Measurements from ENCODE around the gene LEFTY2.
A peak's percentile ranks its signal among the peaks of the same experiment; 100 is the strongest.
"Not testable (repeated sequence)": the region's sequence is repeated elsewhere in the genome, so short reads cannot be mapped to it uniquely, and the experiment has no call there.

LEFTY2 gene, protein sequence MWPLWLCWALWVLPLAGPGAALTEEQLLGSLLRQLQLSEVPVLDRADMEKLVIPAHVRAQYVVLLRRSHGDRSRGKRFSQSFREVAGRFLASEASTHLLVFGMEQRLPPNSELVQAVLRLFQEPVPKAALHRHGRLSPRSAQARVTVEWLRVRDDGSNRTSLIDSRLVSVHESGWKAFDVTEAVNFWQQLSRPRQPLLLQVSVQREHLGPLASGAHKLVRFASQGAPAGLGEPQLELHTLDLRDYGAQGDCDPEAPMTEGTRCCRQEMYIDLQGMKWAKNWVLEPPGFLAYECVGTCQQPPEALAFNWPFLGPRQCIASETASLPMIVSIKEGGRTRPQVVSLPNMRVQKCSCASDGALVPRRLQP

DNA sequence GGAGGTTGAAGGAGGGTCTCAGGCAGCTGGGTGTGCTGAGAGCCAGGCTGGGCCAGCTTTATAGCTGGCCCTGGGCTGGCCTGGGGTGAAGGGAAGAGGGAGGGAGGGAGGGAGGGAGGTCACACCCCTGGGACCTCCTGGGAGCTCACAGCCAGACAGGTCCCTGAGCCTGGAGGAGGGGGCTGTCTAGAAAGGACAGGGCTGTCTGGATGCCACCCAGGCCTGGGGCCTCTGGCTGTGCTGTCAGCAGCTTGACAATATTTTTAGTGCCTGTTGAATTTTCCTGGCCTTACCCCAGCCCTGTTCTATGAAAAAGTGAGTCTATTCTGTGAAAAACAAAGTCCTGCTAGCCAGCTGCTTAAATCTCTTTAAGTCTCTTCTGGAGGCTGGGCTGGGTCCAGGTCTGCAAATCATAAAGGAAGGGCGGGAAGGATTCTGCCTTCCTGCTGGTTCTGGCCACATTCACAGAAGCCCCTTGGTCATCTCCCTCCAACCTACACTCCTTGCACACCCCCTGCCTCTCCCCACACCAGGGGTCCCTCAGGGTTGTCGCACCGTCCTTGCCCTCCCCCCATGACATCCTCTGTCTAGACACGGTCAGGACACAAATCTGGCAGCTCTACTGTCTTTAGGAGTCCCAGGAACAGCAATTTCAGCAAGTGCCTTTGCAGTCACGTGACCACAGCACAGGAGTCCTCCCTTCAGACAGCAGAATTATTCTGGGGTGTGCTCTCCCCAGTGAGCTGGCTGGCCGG is at the start of gene LEFTY2:
LEFTY2 (minus strand) TSS at position 34 of the 755 bp plus-strand sequence. CDS start 80 bp downstream, outside the sequence.
- DNase-seq, result no peak

DNA sequence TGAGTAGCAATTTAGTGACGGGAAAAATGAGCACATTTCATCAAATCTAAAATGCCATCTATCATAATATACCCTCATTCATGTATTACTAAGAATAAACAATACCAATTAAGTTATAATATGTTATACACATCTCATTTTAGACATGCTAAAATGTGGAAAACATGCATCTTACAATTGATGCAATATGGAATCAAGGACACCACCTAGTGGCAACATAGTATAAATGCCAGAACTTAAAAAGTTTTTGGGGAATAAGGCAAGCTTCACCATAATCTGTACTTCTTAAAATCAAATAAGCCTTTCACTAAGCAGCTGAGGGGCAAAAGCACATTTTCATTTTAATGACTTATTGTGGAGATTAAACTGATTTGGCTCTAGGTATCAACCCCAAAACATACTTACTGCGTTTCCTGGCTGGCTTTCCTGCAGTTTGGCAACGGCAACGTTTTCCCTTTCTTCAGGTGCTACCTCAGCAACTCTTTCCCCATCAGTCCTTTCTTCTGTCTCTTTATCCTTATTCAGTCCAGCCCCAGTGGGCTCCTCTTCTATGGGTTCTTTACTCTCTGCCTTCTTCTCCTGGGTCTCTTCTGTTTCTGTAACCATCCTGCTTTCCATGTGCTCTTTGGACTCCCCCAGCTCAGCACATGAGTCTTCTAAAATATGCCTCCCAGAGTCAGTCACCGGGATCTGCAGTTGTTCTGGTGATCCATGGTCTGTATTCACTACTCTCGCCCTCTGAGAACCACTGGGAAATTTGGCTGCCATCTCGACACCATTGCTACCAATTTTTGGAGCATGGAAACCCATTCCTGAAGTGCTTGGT is 46.7 kb upstream of the LEFTY2 start:
- DNase-seq, result peak; percentile 44

DNA sequence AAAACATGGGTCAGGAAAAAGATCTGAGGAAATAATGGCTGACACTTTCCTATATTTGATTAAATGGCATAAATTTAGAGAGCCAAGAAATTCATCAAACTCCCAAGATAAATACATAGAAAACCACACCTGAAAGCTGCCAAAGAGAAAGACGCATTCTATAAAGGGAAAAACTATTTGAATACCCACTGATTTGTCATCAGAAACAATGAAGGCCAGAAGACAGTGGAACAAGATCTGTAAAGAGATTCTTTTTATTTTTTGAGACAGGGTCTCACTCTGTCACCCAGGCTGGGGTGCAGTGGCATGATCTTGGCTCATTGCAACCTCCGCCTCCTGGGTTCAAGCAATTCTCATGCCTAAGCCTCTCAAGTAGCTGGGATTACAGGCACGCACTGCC is 40.7 kb upstream of the LEFTY2 start:
- DNase-seq, result no peak

DNA sequence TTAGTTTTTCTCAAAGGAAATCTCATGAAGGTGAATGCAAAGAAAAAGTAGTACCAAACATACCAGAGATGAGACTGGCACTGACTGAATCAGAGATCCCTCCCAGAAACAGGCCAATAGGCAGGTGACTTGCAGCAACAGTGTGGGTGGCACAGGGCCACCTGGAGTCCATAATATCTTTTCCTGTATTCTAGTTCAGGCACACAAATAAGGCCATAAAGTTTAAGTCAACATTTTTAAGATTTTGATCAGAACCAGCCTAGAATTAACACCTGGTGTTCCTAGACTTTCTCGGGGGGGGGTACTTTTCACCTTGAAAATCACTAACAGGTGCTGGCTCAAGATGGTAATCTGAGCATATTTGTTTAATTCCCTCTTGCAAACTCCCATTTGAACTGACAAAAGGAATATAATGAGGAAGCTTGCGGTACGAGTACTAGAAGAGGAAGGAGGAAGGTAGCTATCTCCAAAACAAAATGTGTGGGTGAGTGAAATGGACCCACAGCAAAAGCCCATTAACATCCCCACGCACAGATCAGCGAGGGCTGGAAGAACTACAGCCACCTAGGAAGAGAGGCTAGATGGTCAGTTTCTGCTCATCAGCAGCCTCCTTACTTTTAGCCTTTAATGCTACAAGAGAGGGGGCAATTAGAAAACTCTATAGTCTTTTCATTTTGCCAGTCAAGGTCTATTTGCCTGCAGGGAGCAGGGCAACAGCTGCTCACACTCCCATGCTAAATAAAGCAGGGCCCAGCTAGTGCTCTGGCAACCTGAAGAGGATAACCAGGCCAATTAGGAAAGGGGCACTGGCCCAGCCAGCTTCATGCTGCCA is 39.2 kb upstream of the LEFTY2 start:
- DNase-seq, result peak; percentile 77

DNA sequence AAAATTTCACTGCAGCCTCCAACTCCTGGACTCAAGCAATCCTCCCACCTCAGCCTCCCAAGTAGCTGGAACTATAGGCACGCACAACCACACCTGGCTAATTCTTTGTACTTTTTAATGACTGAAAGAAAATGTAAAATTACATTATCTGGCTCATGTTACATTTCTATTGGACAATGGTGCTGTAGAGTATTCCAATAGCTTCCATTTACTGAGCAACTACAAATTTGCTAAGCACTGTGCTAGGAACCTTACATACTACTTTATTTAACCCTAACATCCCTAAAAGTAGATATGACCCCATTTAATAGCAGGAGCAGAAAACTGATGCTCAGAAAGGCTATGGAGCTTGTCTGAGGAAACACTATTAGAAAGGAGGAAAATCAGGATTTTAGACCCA is 38.4 kb upstream of the LEFTY2 start:
- DNase-seq, result no peak

DNA sequence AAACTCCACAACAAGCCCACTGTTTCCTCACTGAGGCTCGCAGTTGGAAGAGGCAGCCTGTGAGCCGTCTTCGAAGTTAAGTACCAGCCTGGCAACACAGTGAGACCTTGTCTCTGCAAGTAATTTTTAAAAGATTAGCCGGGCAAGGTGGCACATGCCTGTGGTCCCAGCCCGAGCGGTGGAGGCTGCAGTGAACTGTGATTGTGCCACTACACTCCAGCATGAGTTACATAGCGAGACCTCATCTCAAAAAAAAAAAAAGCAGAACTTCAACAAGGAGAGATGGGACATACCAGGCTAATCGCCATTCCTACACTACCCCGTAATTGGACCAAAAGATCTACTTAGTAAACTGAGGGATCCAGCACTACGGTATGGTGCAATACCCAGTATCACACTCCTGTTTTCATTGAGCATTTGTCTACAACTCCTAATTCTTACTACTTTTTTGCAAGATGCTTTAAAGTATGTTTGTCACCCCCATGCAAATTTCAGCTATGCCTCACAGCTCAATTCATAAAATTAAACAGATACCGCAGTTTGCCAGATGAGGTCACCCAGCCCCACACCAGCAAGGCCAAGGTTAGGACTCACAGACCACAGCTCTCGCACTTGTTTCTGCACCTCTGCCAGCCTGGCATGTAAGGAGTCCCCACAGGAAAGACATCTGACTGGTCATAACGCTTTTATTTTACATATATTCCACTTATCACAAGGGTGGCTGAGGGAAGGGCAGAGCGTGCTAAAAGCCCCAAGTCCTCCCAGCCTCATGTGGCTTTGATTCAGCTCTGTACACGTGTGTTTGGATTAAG is 37.1 kb upstream of the LEFTY2 start:
- DNase-seq, result no peak

DNA sequence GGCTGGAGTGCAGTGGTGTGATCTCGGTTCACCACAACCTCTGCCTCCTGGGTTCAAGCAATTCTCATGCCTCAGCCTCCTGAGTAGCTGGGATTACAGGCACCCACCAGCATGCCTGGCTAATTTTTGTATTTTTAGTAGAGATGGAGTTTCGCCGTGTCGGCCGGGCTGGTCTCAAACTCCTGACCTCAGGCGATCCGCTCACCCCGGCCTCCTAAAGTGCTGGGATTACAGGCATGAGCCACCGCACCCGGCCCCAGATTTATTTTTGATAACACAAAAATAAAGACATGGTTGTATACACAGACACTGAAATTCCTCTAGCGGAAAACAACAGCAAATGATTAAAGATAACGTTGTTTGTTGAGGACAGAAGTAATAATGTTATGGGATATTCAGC is 34.1 kb upstream of the LEFTY2 start:
- not testable (repeated sequence) for DNase-seq

DNA sequence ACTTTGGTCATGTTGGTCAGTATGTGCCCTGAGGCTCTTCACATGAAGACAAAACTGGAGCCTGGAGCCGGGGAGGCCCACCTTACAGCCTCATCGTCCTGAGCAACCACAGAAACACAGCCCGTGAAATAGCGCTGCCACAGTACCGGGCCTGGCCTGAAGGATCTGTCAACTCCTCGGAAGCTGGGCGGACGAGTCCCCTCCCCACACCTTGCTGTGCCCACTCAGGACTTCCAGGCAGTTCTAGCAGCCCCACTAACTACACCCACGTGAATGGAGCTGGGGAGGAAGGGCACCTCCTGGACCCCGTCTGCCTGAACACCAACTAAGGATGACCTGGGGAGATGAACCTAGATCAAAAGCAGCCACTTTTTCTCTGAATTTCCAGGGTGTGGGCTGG is 33.4 kb upstream of the LEFTY2 start:
- DNase-seq, result no peak

DNA sequence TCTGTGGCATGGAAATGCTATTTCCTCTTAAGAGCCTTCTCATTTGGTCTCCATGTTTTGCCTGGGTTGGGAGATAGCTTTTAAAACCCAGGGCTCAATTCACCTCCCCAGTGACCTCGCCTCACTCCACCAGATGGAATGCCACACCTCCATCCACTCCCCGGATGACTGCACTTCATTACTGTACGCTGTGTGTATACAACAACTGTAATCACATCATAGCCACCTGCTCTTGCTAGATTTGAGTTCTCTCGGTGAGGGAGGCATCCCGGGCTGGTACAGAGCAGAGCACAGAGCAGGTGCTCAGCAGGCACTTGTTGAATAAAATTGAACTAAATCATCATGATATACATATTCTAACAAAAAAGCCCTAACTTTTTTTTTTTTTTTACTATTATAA is 32.1 kb upstream of the LEFTY2 start:
- DNase-seq, result peak; percentile 65

DNA sequence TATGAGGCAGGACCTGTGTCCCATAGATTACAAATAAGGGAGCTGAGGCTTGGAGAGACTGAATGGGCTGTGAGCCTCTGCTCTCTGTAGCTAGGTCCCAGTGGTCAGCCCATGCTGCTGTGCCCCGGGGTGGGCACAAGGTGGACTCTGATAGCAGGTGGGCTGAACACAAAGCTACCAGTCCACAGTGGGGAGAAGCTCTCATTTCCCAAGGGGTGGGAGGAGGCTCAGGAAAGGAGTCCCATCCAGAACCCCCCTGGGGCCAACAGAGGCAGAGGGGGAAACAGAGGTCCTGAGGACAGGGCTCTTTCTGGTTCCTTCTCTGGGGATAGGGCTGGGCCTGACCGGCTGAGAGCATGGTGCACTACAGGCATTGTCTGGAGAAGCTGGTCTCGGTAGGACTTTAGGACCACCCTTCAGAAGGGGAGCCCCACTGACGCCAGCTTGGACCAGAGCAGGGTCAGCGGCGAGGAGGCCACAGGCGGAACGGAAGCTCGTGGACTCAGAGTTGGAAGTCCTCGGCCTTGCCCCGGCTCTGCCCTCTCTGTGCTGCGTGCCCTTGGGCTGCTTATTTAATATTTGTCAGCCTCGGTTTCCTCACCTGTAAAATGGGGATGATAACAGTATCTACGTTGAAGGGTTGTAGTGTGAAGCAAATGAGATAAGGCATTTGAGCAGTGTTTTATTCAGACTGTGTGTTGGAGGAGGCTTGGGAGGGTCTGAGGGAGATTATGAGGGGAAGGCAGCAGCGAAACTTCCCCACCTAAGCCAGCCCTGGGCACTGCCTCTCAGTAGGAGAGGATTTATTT is 31.5 kb upstream of the LEFTY2 start:
- DNase-seq, result no peak

DNA sequence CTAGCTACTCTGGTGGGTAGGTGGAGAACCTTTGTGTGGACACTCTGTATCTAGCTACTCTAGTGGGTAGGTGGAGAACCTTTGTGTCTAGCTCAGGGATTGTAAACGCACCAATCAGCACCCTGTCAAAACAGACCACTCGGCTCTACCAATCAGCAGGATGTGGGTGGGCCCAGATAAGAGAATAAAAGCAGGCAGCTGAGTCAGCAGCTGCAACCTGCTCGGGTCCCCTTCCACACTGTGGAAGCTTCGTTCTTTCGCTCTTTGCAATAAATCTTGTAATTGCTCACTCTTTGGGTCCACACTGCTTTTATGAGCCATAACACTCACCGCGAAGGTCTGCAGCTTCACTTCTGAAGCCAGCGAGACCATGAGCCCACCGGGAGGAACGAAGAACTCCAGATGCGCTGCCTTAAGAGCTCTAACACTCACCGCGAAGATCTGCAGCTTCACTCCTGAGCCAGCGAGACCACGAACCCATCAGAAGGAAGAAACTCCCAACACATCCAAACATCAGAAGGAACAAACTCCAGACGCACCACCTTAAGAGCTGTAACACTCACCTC is 29.7 kb upstream of the LEFTY2 start:
- not testable (repeated sequence) for DNase-seq

DNA sequence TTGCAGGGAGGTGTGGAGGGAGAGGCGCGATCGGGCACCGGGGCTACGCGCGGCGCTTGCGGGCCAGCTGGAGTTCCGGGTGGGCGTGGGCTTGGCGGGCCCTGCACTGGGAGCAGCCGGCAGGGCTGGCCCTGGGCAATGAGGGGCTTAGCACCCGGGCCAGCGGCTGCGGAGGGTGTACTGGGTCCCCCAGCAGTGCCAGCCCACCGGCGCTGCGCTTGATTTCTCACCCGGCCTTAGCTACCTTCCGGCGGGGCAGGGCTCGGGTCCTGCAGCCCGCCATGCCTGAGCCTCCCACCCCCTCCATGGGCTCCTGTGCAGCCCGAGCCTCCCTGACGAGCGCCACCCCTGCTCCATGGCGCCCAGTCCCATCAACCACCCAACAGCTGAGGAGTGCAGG is 28.7 kb upstream of the LEFTY2 start:
- not testable (repeated sequence) for DNase-seq

DNA sequence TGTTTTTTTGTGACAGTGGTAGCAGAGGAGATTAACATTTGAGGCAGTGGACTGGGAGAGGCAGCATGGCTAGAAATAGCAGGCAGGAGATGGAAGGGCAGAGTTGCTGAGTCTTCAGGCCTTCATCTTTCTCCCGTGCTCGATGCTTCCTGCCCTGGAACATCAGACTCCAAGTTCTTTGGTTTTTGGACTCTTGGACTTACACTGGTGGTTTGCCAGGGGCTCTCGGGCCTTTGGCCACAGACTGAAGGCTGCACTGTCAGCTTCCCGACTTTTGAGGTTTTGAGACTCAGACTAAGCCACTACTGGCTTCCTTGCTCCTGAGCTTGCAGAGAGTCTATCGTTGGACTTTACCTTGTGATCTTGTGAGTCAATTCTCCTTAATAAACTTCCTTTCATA is 24.2 kb upstream of the LEFTY2 start:
- no peak for DNase-seq

DNA sequence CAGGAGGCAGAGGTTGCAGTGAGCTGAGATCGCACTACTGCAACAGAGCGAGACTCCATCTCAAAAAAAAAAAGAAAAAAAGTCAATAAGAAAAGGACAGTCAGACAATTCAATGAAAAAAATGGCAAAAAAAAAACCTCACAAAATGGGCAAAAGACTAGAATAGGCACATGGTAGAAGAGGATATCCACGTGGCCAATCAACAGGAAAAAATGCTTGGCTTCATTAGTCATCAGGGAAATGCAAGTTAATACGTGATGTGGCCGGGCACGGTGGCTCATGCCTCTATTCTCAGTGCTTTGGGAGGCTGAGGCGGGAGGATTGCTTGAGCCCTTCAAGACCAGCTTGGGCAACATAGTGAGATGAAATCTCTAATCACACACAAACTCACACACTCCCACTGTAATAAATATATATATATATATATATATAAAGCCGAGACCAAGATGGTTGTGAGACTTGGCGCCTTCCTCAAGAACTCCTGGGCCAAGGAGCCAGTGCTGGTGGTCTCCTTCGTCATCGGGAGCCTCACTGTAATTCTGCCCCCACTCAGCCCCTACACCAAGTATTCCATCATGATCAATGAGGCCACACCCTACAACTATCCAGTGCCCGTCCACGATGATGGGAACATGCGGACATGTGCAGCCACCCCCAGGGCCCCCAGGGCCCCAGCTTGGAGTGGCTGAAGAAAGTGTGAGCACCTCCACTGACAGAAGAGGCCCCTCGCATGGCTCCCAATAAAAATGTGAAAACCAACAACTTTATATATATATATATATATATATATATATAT is 22.9 kb upstream of the LEFTY2 start:
- no peak for DNase-seq

DNA sequence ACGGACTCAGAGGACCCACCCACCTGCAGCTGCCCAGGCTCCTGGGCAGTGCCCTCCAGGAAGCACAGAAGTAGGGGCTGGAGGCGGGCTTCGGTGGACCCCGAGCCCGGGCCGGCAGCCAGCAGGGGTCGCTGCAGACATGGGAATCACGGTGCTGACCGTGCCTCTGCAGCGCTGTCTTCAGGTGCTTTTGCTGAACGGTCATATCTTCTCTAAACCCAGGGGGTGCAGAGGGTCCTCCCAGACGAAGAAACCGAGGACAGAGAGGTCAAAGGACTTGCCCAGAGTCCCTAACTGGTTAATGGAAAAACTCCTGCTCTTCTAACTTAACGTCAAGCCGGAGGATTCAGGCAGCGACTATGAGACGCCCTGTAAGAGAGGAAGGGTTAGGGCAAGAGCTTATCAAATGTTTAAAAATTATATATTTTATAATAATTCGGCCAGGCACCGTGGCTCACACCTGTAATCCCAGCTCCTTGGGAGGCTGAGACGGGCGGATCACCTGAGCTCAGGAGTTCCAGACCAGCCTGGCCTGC is 21.5 kb upstream of the LEFTY2 start:
- DNase-seq, result peak; percentile 45

DNA sequence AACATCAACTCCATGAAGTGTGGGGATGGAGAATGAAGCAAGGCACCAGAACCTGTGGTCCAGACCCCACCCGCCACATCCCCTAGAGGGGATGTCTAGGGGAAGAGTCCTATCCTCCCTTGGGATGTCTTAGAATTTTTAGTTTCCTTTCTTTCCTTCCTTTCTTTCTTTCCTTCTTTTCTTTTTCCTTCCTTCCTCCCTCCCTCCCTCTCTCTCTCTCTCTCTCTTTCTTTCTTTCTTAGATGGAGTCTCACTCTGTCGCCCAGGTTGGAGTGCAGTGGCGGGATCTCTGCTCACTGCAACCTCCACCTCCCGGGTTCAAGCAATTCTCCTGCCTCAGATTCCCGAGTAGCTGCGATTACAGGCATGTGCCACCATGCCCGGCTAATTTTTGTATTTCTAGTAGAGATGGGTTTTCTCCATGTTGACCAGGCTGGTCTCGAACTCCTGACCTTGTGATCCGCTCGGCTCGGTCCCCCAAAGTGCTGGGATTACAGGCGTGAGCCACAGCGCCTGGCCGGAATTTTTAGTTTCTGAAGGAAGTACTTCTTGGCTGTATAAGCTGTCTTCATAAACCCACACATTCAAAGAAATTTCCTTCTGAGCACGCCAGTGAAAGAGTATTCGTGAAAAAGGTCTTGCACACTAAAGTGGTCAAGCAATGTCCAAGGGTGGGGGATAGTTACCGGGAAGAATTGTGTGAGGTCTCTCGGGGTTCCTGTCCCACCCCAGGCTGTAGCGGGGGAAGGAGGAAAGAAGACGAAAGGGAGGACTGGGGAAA is 20.8 kb upstream of the LEFTY2 start:
- no peak for DNase-seq

DNA sequence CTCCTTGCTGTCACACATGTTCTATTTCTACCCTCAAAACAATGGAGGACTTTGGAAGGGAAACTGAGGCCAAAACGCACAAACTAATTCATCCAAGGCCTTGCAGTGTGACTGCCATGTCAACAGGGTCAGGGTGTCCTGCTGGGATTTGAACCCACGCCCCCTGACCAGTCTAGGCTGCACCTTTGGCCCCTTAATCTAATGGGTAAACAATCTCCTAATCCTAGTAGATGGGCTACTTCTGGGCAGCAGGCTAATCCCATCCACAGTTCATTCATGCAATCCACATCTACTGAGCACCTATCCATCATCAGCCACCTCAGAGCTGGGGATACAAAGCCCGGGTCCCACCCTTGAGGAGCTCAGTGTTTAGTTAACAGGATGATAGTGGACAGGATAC is 17.0 kb upstream of the LEFTY2 start:
- no peak for DNase-seq

DNA sequence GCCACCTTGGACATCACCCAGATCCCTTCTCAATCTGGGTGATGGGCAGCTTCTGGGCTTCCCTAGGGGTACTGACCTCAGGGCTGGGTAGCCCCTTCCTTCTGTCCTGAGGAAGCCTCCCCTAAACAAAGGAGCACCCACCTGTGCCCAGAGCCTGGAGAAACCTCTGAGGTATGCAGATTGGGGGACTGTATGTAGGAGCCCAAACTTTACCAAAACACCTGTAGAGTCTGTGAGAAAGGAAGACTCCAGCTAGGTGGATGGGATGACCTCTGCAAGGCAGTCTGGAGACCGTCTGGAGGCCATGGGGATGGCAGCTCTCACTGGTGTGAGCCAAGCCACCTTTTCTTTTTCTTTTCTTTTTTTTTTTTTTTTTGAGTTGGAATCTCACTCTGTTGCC is 13.7 kb upstream of the LEFTY2 start:
- DNase-seq, result no peak

All from NCI-H1092 treated with DMSO at 0.1 percent for 48 hours (cell line).